Measurements from ENCODE around the gene CCP110. TPM values are rescaled to one million over a fixed set of nuclear protein-coding genes. Genes with fewer than 3 reads are reported as not detected.

CCP110 gene
- total and polyA plus RNA-seq, 2 of the 13 experiments (the other 11 are each of a cell fraction or from before 2014, with no cell fraction given), result 10.0 to 11.1 TPM

- TF ChIP-seq HNF1B (CRISPR knock-in tag; IDR thresholded peaks at IDR 0.05), result peak; percentile 91
- TF ChIP-seq ZNF772 (CRISPR knock-in tag; IDR thresholded peaks at IDR 0.05), result peak; percentile 59; the same call in 1 of the 2 replicates
- TF ChIP-seq ZNF780A (CRISPR knock-in tag; IDR thresholded peaks at IDR 0.05), result no peak
- TF ChIP-seq, protein P1, sequence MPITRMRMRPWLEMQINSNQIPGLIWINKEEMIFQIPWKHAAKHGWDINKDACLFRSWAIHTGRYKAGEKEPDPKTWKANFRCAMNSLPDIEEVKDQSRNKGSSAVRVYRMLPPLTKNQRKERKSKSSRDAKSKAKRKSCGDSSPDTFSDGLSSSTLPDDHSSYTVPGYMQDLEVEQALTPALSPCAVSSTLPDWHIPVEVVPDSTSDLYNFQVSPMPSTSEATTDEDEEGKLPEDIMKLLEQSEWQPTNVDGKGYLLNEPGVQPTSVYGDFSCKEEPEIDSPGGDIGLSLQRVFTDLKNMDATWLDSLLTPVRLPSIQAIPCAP (CRISPR knock-in tag; IDR thresholded peaks at IDR 0.05; ENCODE audit: low read depth), result no peak
- TF ChIP-seq, protein P2, sequence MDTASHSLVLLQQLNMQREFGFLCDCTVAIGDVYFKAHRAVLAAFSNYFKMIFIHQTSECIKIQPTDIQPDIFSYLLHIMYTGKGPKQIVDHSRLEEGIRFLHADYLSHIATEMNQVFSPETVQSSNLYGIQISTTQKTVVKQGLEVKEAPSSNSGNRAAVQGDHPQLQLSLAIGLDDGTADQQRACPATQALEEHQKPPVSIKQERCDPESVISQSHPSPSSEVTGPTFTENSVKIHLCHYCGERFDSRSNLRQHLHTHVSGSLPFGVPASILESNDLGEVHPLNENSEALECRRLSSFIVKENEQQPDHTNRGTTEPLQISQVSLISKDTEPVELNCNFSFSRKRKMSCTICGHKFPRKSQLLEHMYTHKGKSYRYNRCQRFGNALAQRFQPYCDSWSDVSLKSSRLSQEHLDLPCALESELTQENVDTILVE (CRISPR knock-in tag; IDR thresholded peaks at IDR 0.05), result peak; percentile 91
- peak; percentile 79 for TF ChIP-seq HDAC1 (CRISPR knock-in tag; IDR thresholded peaks at IDR 0.05)
- peak; percentile 93 for TF ChIP-seq FOXJ3 (CRISPR knock-in tag; IDR thresholded peaks at IDR 0.05; ENCODE audit: borderline replicate concordance)
- TF ChIP-seq SMARCC2 (IDR thresholded peaks at IDR 0.05), result no peak
- TF ChIP-seq ZBTB42 (CRISPR knock-in tag; IDR thresholded peaks at IDR 0.05), result peak; percentile 94; the same call in 1 of the 2 replicates
- no peak for TF ChIP-seq SMAD1 (CRISPR knock-in tag; IDR thresholded peaks at IDR 0.05; ENCODE audit: borderline replicate concordance, low read depth)
- TF ChIP-seq ZNF451 (CRISPR knock-in tag; IDR thresholded peaks at IDR 0.05), result no peak
- TF ChIP-seq KAT7 (CRISPR knock-in tag; IDR thresholded peaks at IDR 0.05; ENCODE audit: borderline replicate concordance), result peak; percentile 86; the same call in 1 of the 2 replicates
- TF ChIP-seq PHF8 (CRISPR knock-in tag; IDR thresholded peaks at IDR 0.05), result no peak
- TF ChIP-seq ELF3 (CRISPR knock-in tag; IDR thresholded peaks at IDR 0.05), result peak; percentile 91
- peak; percentile 50; the same call in 1 of the 2 replicates for TF ChIP-seq ATF1 (CRISPR knock-in tag; IDR thresholded peaks at IDR 0.05)
- no peak for TF ChIP-seq EZH2 (conservative IDR thresholded peaks at IDR 0.05; ENCODE audit: low read depth, low read length)
- TF ChIP-seq, protein P3, sequence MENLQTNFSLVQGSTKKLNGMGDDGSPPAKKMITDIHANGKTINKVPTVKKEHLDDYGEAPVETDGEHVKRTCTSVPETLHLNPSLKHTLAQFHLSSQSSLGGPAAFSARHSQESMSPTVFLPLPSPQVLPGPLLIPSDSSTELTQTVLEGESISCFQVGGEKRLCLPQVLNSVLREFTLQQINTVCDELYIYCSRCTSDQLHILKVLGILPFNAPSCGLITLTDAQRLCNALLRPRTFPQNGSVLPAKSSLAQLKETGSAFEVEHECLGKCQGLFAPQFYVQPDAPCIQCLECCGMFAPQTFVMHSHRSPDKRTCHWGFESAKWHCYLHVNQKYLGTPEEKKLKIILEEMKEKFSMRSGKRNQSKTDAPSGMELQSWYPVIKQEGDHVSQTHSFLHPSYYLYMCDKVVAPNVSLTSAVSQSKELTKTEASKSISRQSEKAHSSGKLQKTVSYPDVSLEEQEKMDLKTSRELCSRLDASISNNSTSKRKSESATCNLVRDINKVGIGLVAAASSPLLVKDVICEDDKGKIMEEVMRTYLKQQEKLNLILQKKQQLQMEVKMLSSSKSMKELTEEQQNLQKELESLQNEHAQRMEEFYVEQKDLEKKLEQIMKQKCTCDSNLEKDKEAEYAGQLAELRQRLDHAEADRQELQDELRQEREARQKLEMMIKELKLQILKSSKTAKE (CRISPR knock-in tag; IDR thresholded peaks at IDR 0.05; ENCODE audit: borderline replicate concordance), result no peak
- no peak for TF ChIP-seq ZNF563 (CRISPR knock-in tag; IDR thresholded peaks at IDR 0.05)
- no peak for TF ChIP-seq MAFG (CRISPR knock-in tag; IDR thresholded peaks at IDR 0.05)
- peak; percentile 18; the same call in 1 of the 2 replicates for TF ChIP-seq MAX (IDR thresholded peaks at IDR 0.05)
- no peak for TF ChIP-seq AGO2 (optimal IDR thresholded peaks at IDR 0.05; ENCODE audit: low read depth, low read length)
- TF ChIP-seq RFX1 (IDR thresholded peaks at IDR 0.05), result no peak
- TF ChIP-seq ZNF383 (CRISPR knock-in tag; IDR thresholded peaks at IDR 0.05; ENCODE audit: borderline replicate concordance), result no peak
These were observed 18.5 kb downstream of the CCP110 start (continued) for GRCh38 chr16:19542138-19542821.
